ENCODE results near the gene ROBO2. TPM values are rescaled to one million over a fixed set of nuclear protein-coding genes. Genes with fewer than 3 reads are reported as not detected.

ROBO2 gene
- total and polyA plus RNA-seq, 2 experiments from 2014 or later: 1.5 to 7.8 TPM

DNA sequence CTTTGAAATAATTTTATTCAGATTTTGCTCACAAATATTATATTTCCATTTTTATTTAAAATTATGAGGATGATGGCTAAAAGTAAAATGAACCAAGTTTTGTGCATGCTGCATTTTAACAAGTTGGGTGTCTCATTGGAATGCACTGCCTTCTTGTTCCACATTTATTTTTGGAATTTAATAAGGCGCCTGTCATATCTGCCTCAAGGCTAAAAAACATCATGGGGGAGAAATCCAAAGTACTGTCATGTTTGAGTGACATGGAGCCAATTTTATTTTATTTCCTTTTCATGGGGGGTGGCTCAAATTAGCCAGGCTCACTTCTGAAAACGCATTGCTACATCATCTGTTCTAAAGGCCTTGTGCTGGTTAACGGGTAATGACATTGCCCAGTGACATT is 205.1 kb downstream of the ROBO2 start (continued):
- TF ChIP-seq, protein P1, sequence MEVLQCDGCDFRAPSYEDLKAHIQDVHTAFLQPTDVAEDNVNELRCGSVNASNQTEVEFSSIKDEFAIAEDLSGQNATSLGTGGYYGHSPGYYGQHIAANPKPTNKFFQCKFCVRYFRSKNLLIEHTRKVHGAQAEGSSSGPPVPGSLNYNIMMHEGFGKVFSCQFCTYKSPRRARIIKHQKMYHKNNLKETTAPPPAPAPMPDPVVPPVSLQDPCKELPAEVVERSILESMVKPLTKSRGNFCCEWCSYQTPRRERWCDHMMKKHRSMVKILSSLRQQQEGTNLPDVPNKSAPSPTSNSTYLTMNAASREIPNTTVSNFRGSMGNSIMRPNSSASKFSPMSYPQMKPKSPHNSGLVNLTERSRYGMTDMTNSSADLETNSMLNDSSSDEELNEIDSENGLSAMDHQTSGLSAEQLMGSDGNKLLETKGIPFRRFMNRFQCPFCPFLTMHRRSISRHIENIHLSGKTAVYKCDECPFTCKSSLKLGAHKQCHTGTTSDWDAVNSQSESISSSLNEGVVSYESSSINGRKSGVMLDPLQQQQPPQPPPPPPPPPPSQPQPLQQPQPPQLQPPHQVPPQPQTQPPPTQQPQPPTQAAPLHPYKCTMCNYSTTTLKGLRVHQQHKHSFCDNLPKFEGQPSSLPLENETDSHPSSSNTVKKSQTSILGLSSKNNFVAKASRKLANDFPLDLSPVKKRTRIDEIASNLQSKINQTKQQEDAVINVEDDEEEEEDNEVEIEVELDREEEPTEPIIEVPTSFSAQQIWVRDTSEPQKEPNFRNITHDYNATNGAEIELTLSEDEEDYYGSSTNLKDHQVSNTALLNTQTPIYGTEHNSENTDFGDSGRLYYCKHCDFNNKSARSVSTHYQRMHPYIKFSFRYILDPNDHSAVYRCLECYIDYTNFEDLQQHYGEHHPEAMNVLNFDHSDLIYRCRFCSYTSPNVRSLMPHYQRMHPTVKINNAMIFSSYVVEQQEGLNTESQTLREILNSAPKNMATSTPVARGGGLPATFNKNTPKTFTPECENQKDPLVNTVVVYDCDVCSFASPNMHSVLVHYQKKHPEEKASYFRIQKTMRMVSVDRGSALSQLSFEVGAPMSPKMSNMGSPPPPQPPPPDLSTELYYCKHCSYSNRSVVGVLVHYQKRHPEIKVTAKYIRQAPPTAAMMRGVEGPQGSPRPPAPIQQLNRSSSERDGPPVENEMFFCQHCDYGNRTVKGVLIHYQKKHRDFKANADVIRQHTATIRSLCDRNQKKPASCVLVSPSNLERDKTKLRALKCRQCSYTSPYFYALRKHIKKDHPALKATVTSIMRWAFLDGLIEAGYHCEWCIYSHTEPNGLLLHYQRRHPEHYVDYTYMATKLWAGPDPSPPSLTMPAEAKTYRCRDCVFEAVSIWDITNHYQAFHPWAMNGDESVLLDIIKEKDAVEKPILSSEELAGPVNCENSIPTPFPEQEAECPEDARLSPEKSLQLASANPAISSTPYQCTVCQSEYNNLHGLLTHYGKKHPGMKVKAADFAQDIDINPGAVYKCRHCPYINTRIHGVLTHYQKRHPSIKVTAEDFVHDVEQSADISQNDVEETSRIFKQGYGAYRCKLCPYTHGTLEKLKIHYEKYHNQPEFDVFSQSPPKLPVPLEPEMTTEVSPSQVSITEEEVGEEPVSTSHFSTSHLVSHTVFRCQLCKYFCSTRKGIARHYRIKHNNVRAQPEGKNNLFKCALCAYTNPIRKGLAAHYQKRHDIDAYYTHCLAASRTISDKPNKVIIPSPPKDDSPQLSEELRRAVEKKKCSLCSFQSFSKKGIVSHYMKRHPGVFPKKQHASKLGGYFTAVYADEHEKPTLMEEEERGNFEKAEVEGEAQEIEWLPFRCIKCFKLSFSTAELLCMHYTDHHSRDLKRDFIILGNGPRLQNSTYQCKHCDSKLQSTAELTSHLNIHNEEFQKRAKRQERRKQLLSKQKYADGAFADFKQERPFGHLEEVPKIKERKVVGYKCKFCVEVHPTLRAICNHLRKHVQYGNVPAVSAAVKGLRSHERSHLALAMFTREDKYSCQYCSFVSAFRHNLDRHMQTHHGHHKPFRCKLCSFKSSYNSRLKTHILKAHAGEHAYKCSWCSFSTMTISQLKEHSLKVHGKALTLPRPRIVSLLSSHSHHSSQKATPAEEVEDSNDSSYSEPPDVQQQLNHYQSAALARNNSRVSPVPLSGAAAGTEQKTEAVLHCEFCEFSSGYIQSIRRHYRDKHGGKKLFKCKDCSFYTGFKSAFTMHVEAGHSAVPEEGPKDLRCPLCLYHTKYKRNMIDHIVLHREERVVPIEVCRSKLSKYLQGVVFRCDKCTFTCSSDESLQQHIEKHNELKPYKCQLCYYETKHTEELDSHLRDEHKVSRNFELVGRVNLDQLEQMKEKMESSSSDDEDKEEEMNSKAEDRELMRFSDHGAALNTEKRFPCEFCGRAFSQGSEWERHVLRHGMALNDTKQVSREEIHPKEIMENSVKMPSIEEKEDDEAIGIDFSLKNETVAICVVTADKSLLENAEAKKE (CRISPR knock-in tag; IDR thresholded peaks at IDR 0.05): no peak

DNA sequence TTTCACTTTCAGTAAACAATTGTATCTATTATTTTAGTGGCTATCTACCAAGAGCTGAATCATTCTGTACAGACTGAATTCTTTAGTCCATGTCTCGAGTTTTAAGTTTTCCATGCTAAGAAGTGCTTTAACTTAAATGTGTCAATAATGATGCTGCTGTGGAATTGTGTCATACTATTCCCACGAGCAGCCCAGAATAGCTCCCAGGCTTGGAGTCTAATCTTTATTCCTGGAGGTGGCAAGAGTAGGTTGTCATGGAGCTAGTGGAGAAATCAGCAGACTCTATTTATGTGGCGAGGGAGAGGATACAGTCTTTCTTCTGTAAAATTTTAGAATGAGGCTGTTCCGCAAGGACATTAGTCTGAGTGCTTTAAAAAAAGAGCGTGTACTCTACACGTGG is 207.2 kb downstream of the ROBO2 start:
- no peak overlapping the region; the same call in 1 of the 2 replicates for H3K27ac Mint-ChIP-seq
- Histone ChIP-seq H3K4me3 (no peak overlapping the region), H2AFZ (no peak overlapping the region; the same call in 1 of the 2 replicates), H3K27me3 (ENCODE audit: insufficient read depth) (no peaks in the 10 kb centered on the region), H3K79me2 (replicated peaks; ENCODE audit: insufficient read depth) (no peaks in the 10 kb centered on the region), H3F3A (replicated peaks; ENCODE audit: low read depth) (no peaks in the 10 kb centered on the region), H3K4me1 (ENCODE audit: insufficient read depth) (peaks cover 3% of the 10 kb centered on the region; the same call in 1 of the 2 replicates), H3K9me2 (ENCODE audit: insufficient read depth) (no peaks in the 10 kb centered on the region), H4K20me1 (replicated peaks; ENCODE audit: insufficient read depth) (no peaks in the 10 kb centered on the region), H3K4me2 (no peak overlapping the region), H3K27ac (ENCODE audit: low read depth) (no peak overlapping the region), H3K36me3 (ENCODE audit: insufficient read depth) (no peaks in the 10 kb centered on the region)
- ATAC-seq (no peak), DNase-seq (ENCODE audit: low spot score) (no peak)
- H3K4me1 Mint-ChIP-seq: peaks cover 6% of the 10 kb centered on the region; the same call in 2 of the 3 replicates
- no peak overlapping the region for H3K4me3 Mint-ChIP-seq
- H3K36me3 Mint-ChIP-seq (ENCODE audit: low read depth): no peaks in the 10 kb centered on the region
- peaks cover 3% of the 10 kb centered on the region for H3K27me3 Mint-ChIP-seq (ENCODE audit: insufficient read depth, low read depth, poor library complexity)
- H3K9me3 Mint-ChIP-seq: no peaks in the 10 kb centered on the region
- TF ChIP-seq EZH2 (IDR thresholded peaks at IDR 0.05; ENCODE audit: low read depth, unreplicated experiment): no peak
- no peak for TF ChIP-seq ZNF114 (CRISPR knock-in tag; IDR thresholded peaks at IDR 0.05)
- TF ChIP-seq, protein P1 (CRISPR knock-in tag; IDR thresholded peaks at IDR 0.05): no peak
- no peak for TF ChIP-seq CREB1 (CRISPR knock-in tag; IDR thresholded peaks at IDR 0.05; ENCODE audit: low read depth)
- TF ChIP-seq, protein P2, sequence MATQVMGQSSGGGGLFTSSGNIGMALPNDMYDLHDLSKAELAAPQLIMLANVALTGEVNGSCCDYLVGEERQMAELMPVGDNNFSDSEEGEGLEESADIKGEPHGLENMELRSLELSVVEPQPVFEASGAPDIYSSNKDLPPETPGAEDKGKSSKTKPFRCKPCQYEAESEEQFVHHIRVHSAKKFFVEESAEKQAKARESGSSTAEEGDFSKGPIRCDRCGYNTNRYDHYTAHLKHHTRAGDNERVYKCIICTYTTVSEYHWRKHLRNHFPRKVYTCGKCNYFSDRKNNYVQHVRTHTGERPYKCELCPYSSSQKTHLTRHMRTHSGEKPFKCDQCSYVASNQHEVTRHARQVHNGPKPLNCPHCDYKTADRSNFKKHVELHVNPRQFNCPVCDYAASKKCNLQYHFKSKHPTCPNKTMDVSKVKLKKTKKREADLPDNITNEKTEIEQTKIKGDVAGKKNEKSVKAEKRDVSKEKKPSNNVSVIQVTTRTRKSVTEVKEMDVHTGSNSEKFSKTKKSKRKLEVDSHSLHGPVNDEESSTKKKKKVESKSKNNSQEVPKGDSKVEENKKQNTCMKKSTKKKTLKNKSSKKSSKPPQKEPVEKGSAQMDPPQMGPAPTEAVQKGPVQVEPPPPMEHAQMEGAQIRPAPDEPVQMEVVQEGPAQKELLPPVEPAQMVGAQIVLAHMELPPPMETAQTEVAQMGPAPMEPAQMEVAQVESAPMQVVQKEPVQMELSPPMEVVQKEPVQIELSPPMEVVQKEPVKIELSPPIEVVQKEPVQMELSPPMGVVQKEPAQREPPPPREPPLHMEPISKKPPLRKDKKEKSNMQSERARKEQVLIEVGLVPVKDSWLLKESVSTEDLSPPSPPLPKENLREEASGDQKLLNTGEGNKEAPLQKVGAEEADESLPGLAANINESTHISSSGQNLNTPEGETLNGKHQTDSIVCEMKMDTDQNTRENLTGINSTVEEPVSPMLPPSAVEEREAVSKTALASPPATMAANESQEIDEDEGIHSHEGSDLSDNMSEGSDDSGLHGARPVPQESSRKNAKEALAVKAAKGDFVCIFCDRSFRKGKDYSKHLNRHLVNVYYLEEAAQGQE (IDR thresholded peaks at IDR 0.05; ENCODE audit: unreplicated experiment): no peak
